SU-DHL-6 (cell line): ENCODE measurements around the gene APOL4.

ENCODE experiments used
- CTCF ChIP-seq: fragments of 200-600 bp; sonication (generic); IDR thresholded peaks from one replicate; pipeline ENCODE4 v1.5.1; 2017; ENCODE audit warnings: antibody characterized with exemption, mild to moderate bottlenecking, low read length, moderate library complexity; ENCODE audit not compliant: insufficient read depth, poor library complexity, severe bottlenecking
- EZH2phosphoT487 ChIP-seq: fragments of 200-600 bp; sonication (generic), shearing (Covaris generic); conservative IDR thresholded peaks from 2 replicates; pipeline ENCODE4 v1.6.1; 2018; ENCODE audit warnings: mild to moderate bottlenecking, antibody characterized with exemption, low read length, moderate library complexity, mixed read lengths

DNA sequence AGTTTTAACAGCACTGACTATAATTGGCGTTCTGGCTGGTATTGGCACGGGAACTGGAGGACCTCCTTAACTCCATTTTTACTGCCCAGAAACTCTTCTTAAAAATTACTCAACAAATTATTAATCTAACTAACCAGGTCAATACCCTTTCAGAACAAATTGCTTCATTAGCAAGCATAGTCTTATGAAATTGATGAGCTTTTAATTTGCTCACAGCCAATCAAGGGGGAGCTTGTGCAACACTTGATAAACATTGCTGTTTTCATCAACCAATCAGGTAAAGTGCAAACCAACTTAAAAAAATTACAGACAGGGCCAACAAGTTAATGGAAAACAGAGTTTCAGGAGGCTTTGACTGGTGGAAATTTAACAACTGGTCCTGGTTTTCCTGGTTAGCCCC, 36.5 kb downstream of the APOL4 start:
- no peak for TF ChIP-seq CTCF
- TF ChIP-seq EZH2phosphoT487, result no peak
